22Rv1 (cell line): ENCODE results near the gene ATG4B.

Experiments used
- CTCF ChIP-seq: fragments of 450-650 bp; IDR thresholded peaks from 2 replicates; pipeline ENCODE4 v1.5.1; 2017; ENCODE audit warnings: mild to moderate bottlenecking
- ZFX ChIP-seq: fragments of 450-650 bp; IDR thresholded peaks from 2 replicates; pipeline ENCODE4 v1.6.1; 2017; ENCODE audit warnings: antibody characterized with exemption, borderline replicate concordance

- no peak for TF ChIP-seq CTCF
- no peak for TF ChIP-seq ZFX
Observed at GRCh38 chr2:241677392-241677791, 39.9 kb downstream of the ATG4B start.
